Measurements from ENCODE around the gene SP1.

DNA sequence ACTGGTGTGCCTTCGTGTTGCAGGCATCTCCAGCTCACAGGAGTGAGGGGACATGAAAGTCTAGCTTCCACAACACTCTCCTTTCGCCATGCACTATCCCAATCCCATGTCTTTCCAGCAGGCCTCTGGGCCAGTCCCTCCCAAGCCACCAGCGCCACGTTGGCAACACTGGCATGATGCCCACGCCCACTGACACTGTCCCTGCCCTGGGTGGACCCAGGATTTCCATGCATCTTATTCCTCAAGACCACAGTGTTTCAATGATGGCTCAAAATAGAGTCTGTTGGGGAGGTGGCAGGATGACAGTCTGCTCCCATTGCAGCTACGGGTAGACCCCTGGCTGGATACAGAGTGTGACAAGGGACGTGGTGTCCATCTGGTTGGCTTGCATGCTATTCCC is 46.1 kb upstream of the SP1 start:
- TF ChIP-seq EZH2 (IDR thresholded peaks at IDR 0.05; ENCODE audit: insufficient read depth, poor library complexity, severe bottlenecking), result no peak
- TF ChIP-seq EZH2phosphoT487 (IDR thresholded peaks at IDR 0.05; ENCODE audit: insufficient read depth, low read depth), result no peak
